B cell (primary cell): ENCODE measurements around the gene EFCAB7. TPM values are rescaled to one million over a fixed set of nuclear protein-coding genes. Genes with fewer than 3 reads are reported as not detected.

Experiments used
- ATAC-seq: fragments of 200-7000 bp; cut with Tn5 transposase; one replicate; pipeline ENCODE4 v1.10.0; 2021; ENCODE audit warnings: low read depth, mild to moderate bottlenecking, moderate number of reproducible peaks, moderate library complexity
- CTCF ChIA-PET: fragments of 350-600 bp; sonication (Branson Sonifier 250); formaldehyde crosslinking; loops from one replicate; lab custom pipeline; 2021; ENCODE audit warnings: antibody characterized with exemption, inconsistent platforms; lab: Charles Lee
- POLR2A ChIA-PET: fragments of 350-600 bp; sonication (Branson Sonifier 250); formaldehyde crosslinking; loops from one replicate; lab custom pipeline; 2021; ENCODE audit warnings: antibody characterized with exemption; lab: Charles Lee
- DNase-seq: peaks from one replicate; pipeline ENCODE4 v3.0.0; 2013
- H2AFZ ChIP-seq: 2 replicates; pipeline ENCODE4 v1.6.1; 2012; ENCODE audit warnings: mild to moderate bottlenecking, low read depth, low read length; ENCODE audit not compliant: insufficient read depth, poor library complexity, severe bottlenecking
- H3K27ac ChIP-seq, 2 donors: 1 replicate in 1 of 2; 2 replicates in 1 of 2; pipeline ENCODE4 v1.5.1; 2012 to 2013; ENCODE audit warnings: low read length in 2 of 2, mild to moderate bottlenecking in 2 of 2, moderate library complexity in 1 of 2
- H3K27me3 ChIP-seq, 4 experiments: fragments of 200-600 bp in 1 of 4; sonication (generic) in 1 of 4; replicated peaks in 1 of 4; 1 replicate in 2 of 4; 2 replicates in 2 of 4; pipeline versions ENCODE4 v1.6.1 to v1.7.0; 2013 to 2016; ENCODE audit warnings: low read length in 3 of 4, mild to moderate bottlenecking in 2 of 4, mixed read lengths in 1 of 4, moderate library complexity in 1 of 4; ENCODE audit not compliant: insufficient read depth in 4 of 4, control insufficient read depth in 3 of 4; ENCODE audit errors: control extremely low read depth in 1 of 4
- H3K36me3 ChIP-seq, 2 experiments: replicated peaks in 1 of 2; 1 replicate in 1 of 2; 2 replicates in 1 of 2; pipeline versions ENCODE4 v1.6.1 to v1.7.1; 2013; ENCODE audit warnings: low read length in 1 of 2; ENCODE audit not compliant: insufficient read depth in 2 of 2, control insufficient read depth in 1 of 2; ENCODE audit errors: control extremely low read depth in 1 of 2, extremely low read depth in 1 of 2
- H3K4me1 ChIP-seq, 2 donors: fragments of 200-600 bp in 1 of 2; sonication (generic) in 1 of 2; 1 replicate in 1 of 2; 2 replicates in 1 of 2; pipeline versions ENCODE4 v1.5.1 to v1.6.1; 2013 to 2017; ENCODE audit warnings: low read length in 2 of 2; ENCODE audit not compliant: control insufficient read depth in 2 of 2, insufficient read depth in 2 of 2
- H3K4me2 ChIP-seq: replicated peaks from 2 replicates; pipeline ENCODE3; 2012; ENCODE audit warnings: mild to moderate bottlenecking, low read depth, low read length; ENCODE audit not compliant: poor library complexity, severe bottlenecking
- H3K4me3 ChIP-seq, 5 experiments: fragments of 200-600 bp in 1 of 5; sonication (generic) in 1 of 5; 1 replicate in 3 of 5; 2 replicates in 2 of 5; pipeline versions ENCODE4 v1.5.1 to v1.7.0; 2011 to 2016; ENCODE audit warnings: low read length in 4 of 5, mild to moderate bottlenecking in 4 of 5, low read depth in 2 of 5, control low read depth in 1 of 5, moderate library complexity in 1 of 5; ENCODE audit not compliant: insufficient read depth in 1 of 5; ENCODE audit errors: control extremely low read depth in 1 of 5, extremely low read depth in 1 of 5
- H3K79me2 ChIP-seq: fragments of 200-600 bp; sonication (generic); one replicate; pipeline ENCODE4 v1.6.0; 2016; ENCODE audit warnings: low read length; ENCODE audit not compliant: control insufficient read depth, insufficient read depth
- H3K9ac ChIP-seq: fragments of 200-600 bp; sonication (generic); 2 replicates; pipeline ENCODE4 v1.6.1; 2017; ENCODE audit warnings: mild to moderate bottlenecking, low read length, moderate library complexity
- H3K9me3 ChIP-seq, 3 donors: one replicate each; pipeline versions ENCODE4 v1.6.1 to v1.7.1; 2013; ENCODE audit warnings: low read length in 2 of 3; ENCODE audit not compliant: control insufficient read depth in 2 of 3, insufficient read depth in 1 of 3; ENCODE audit errors: control extremely low read depth in 1 of 3
- H4K20me1 ChIP-seq: 2 replicates; pipeline ENCODE4 v1.6.0; 2012; ENCODE audit warnings: mild to moderate bottlenecking, low read length; ENCODE audit not compliant: insufficient read depth, control insufficient read depth, poor library complexity, severe bottlenecking
- H3K27ac Mint-ChIP-seq: one replicate; pipeline ENCODE4 v1.8.0; 2021; ENCODE audit warnings: mixed read lengths
- H3K27me3 Mint-ChIP-seq: one replicate; pipeline ENCODE4 v1.8.0; 2021; ENCODE audit warnings: mixed read lengths
- H3K4me1 Mint-ChIP-seq: one replicate; pipeline ENCODE4 v1.8.0; 2021; ENCODE audit warnings: mixed read lengths
- H3K4me3 Mint-ChIP-seq: one replicate; pipeline ENCODE4 v1.8.0; 2021; ENCODE audit warnings: mixed read lengths
- H3K9me3 Mint-ChIP-seq: one replicate; pipeline ENCODE4 v1.8.0; 2022; ENCODE audit warnings: mixed read lengths; ENCODE audit not compliant: insufficient read depth
- EZH2 ChIP-seq: IDR thresholded peaks from 2 replicates; pipeline ENCODE4 v1.6.1; 2012; ENCODE audit warnings: borderline replicate concordance, low read depth, mild to moderate bottlenecking, moderate library complexity, low read length; ENCODE audit not compliant: insufficient read depth, poor library complexity, severe bottlenecking
- WGBS: methylation state at CpG from one replicate; pipeline ENCODE4 v1.1.5; 2013; ENCODE audit warnings: missing lambda C conversion rate; ENCODE audit not compliant: insufficient coverage; 5-methylcytosine and 5-hydroxymethylcytosine counted together
- intact Hi-C: fragments of 100-400 bp; cut with micrococcal nuclease; formaldehyde crosslinking; loops from one replicate; pipeline ENCODE4 v1.10.0; 2022
- polyA plus RNA-seq: library from polyadenylated mRNA; depleted of rRNA; stranded (reverse); fragments of >200 nt; gene quantifications from 2 replicates; pipeline ENCODE4 v1.2.3, GENCODE V29; 2012
- total RNA-seq, 2 donors: library from RNA; stranded (reverse); fragments of 120-200 nt in 1 of 2; gene quantifications; 1 replicate in 1 of 2; 2 replicates in 1 of 2; pipeline versions ENCODE4 v1.2.3 to v1.2.4, GENCODE V29; 2013 to 2022
- TF ChIP-seq, protein P1 (sequence below): fragments of 200-600 bp; IDR thresholded peaks from one replicate; pipeline ENCODE4 v1.8.0; 2022; ENCODE audit warnings: antibody characterized with exemption, mild to moderate bottlenecking

The EFCAB7 gene
- total and polyA plus RNA-seq, 2 donors (not counting 1 experiment from before 2014, with no cell fraction given): 3.6 to 11.2 TPM

DNA sequence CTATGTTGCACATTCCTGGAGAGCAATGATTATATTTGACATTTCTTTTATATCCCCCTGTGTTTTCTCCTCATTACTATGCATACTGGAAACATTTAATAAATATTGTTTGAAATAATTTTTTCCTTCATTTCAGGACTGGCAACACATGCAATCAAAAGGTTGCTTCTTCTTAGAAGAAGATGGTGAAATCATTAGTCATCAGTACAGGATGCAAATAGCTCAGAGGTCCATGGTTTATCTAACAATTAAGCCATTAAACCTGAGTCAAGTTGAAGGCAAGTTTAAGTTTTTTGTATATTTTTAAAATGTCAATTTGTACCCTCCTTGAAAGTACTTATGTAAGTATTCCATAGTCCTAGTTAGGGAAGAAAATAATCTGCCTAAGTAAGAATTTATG, 22.5 kb downstream of the EFCAB7 start:
- Mint-ChIP-seq H3K4me1 (no peaks in the 10 kb centered on the region), H3K27me3 (no peaks in the 10 kb centered on the region), H3K27ac (no peak overlapping the region), H3K4me3 (no peak overlapping the region), H3K9me3 (no peaks in the 10 kb centered on the region)
- no peak overlapping the region for H3K27ac ChIP-seq
- no peak for DNase-seq
- ATAC-seq: no peak
- no peaks in the 10 kb centered on the region for H3K9me3 ChIP-seq
- H3K4me2 ChIP-seq: no peak overlapping the region
- no peak overlapping the region for H2AFZ ChIP-seq
- H3K4me1 ChIP-seq: no peaks in the 10 kb centered on the region
- no peaks in the 10 kb centered on the region for H3K27me3 ChIP-seq
- no peak for TF ChIP-seq EZH2
- TF ChIP-seq, protein P1, sequence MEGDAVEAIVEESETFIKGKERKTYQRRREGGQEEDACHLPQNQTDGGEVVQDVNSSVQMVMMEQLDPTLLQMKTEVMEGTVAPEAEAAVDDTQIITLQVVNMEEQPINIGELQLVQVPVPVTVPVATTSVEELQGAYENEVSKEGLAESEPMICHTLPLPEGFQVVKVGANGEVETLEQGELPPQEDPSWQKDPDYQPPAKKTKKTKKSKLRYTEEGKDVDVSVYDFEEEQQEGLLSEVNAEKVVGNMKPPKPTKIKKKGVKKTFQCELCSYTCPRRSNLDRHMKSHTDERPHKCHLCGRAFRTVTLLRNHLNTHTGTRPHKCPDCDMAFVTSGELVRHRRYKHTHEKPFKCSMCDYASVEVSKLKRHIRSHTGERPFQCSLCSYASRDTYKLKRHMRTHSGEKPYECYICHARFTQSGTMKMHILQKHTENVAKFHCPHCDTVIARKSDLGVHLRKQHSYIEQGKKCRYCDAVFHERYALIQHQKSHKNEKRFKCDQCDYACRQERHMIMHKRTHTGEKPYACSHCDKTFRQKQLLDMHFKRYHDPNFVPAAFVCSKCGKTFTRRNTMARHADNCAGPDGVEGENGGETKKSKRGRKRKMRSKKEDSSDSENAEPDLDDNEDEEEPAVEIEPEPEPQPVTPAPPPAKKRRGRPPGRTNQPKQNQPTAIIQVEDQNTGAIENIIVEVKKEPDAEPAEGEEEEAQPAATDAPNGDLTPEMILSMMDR: no peak
- POLR2A ChIA-PET: no interaction called here
- H3K79me2 ChIP-seq: no peaks in the 10 kb centered on the region
- intact Hi-C loops: no loop called here
- no peaks in the 10 kb centered on the region for H3K36me3 ChIP-seq
- no peak overlapping the region for H3K9ac ChIP-seq
- no peaks in the 10 kb centered on the region for H4K20me1 ChIP-seq
- H3K4me3 ChIP-seq: no peak overlapping the region
- CTCF ChIA-PET: no interaction called here

DNA sequence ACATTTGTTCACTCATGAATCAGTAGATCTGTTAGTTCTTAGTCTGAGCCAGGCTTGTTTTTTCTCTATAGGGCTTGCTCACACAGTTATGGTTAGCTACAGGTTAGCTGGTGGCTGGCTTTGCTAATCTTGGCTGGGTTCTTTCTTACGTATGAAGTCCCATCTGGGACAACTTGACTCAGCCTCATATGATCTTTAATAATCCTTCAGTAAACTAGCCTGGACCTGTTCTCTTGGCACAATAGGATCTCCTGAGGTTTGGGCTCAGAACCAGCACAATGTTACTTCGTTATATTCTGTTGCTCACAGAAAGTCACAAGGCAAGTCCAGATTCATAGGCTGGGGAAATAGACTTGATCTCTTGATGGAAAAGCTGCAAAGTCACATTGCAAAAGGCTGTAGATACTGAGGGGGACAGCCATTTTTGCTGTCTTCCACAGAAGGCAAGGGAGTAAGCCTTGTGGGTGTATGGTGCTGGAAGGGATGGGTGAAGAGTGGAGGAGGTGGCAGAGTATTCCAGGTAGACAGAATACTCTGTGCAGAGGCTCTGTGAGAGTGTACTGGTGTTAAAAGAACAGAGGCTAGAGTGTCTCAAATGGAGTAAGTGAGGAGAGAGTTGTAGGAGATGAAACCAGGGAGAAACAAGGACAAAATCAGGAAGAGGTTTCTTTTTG, 24.4 kb downstream of the EFCAB7 start:
- DNase-seq: no peak
- ChIA-PET CTCF (no interaction called here), POLR2A (no interaction called here)
- TF ChIP-seq, protein P1: no peak
- no peak for TF ChIP-seq EZH2
- no peak for ATAC-seq
- no peaks in the 10 kb centered on the region for H4K20me1 ChIP-seq
- no peaks in the 10 kb centered on the region for H3K27me3 ChIP-seq
- no peaks in the 10 kb centered on the region for H3K79me2 ChIP-seq
- no peak overlapping the region for H3K4me3 Mint-ChIP-seq
- no peak overlapping the region for H3K27ac Mint-ChIP-seq
- no peaks in the 10 kb centered on the region for H3K4me1 Mint-ChIP-seq
- no peak overlapping the region for H3K4me3 ChIP-seq
- H3K27ac ChIP-seq: no peak overlapping the region
- no peaks in the 10 kb centered on the region for H3K9me3 ChIP-seq
- no peaks in the 10 kb centered on the region for H3K9me3 Mint-ChIP-seq
- H3K4me2 ChIP-seq: no peak overlapping the region
- intact Hi-C loops: no loop called here
- 100% methylated on average over 1 of the region's 2 CpGs for WGBS
- no peaks in the 10 kb centered on the region for H3K27me3 Mint-ChIP-seq
- no peaks in the 10 kb centered on the region for H3K36me3 ChIP-seq
- no peak overlapping the region for H3K9ac ChIP-seq
- no peaks in the 10 kb centered on the region for H3K4me1 ChIP-seq
- no peak overlapping the region for H2AFZ ChIP-seq
